NCI-H1436 (cell line): ENCODE measurements around the gene SLC35F3.
"Not testable (repeated sequence)": the region's sequence is repeated elsewhere in the genome, so short reads cannot be mapped to it uniquely, and the experiment has no call there.

Source experiments
- DNase-seq: peaks from one replicate; lab custom pipeline; 2025; lab: John Stamatoyannopoulos, UW

SLC35F3 gene

GRCh38 chr1:233904633-233905415 lies at the start of gene SLC35F3:
SLC35F3 (plus strand) TSS chr1:233904676.
- no peak for DNase-seq

- no peak for DNase-seq
Observed at GRCh38 chr1:233859446-233859845, 45.0 kb upstream of the SLC35F3 start.

- no peak for DNase-seq
Observed at GRCh38 chr1:233863901-233864545, 40.5 kb upstream of the SLC35F3 start.

- no peak for DNase-seq
Observed at GRCh38 chr1:233864578-233864977, 39.9 kb upstream of the SLC35F3 start.

GRCh38 chr1:233865216-233865615 lies 39.3 kb upstream of the SLC35F3 start:
- DNase-seq = no peak

- no peak for DNase-seq
Observed at GRCh38 chr1:233865902-233866301, 38.6 kb upstream of the SLC35F3 start.

GRCh38 chr1:233867028-233867427 lies 37.4 kb upstream of the SLC35F3 start:
- no peak for DNase-seq

GRCh38 chr1:233868461-233868860 lies 36.0 kb upstream of the SLC35F3 start:
- DNase-seq = no peak

GRCh38 chr1:233869680-233870079 lies 34.8 kb upstream of the SLC35F3 start:
- DNase-seq = no peak

GRCh38 chr1:233873666-233874065 lies 30.8 kb upstream of the SLC35F3 start:
- no peak for DNase-seq

- no peak for DNase-seq
Observed at GRCh38 chr1:233879841-233880240, 24.6 kb upstream of the SLC35F3 start.

GRCh38 chr1:233883671-233884070 lies 20.8 kb upstream of the SLC35F3 start:
- no peak for DNase-seq

- DNase-seq = no peak
Observed at GRCh38 chr1:233884461-233885151, 19.9 kb upstream of the SLC35F3 start.

GRCh38 chr1:233885196-233885920 lies 19.1 kb upstream of the SLC35F3 start:
- DNase-seq = no peak

GRCh38 chr1:233891151-233891550 lies 13.3 kb upstream of the SLC35F3 start:
- DNase-seq = not testable (repeated sequence)

GRCh38 chr1:233897325-233898162 lies 6.9 kb upstream of the SLC35F3 start:
- DNase-seq = no peak

- no peak for DNase-seq
Observed at GRCh38 chr1:233901495-233901894, 3.0 kb upstream of the SLC35F3 start.

GRCh38 chr1:233905416-233906051 lies 1.1 kb downstream of the SLC35F3 start:
- DNase-seq = no peak

- no peak for DNase-seq
Observed at GRCh38 chr1:233907151-233907550, 2.7 kb downstream of the SLC35F3 start.

GRCh38 chr1:233908092-233908491 lies 3.6 kb downstream of the SLC35F3 start:
- no peak for DNase-seq

GRCh38 chr1:233909195-233909594 lies 4.7 kb downstream of the SLC35F3 start:
- no peak for DNase-seq
